ENCODE results near the gene GFPT2. TPM values are rescaled to one million over a fixed set of nuclear protein-coding genes. Genes with fewer than 3 reads are reported as not detected.

The GFPT2 gene
- total RNA-seq, 4 donors from 2014 or later, result 2.5 to 8.4 (median 3.8) TPM

GRCh38 chr5:180297587-180298282 is 55.4 kb downstream of the GFPT2 start:
- WGBS, 2 donors, result 89% methylated on average over 2 of the region's 2 CpGs
- peak in 1 of 2 donors; percentile 45 for DNase-seq (ENCODE audit: low spot score in 2 of 2)
- TF ChIP-seq POLR2A (IDR thresholded peaks at IDR 0.05), result no peak
- intact Hi-C loops (cut with DNase I; ENCODE audit: low total_unique reads), result loop anchor here (10.0 kb wide), 1 partner anchor 167 kb away; no protein-coding TSS in a partner anchor
- no peak overlapping the region for H3K4me3 ChIP-seq (ENCODE audit: low read depth, poor library complexity, severe bottlenecking)

- 45 to 72% methylated on average over 5 to 7 of the region's 7 CpGs for WGBS, 2 donors
- DNase-seq (ENCODE audit: low spot score in 2 of 2), result no peak
- intact Hi-C loops (cut with DNase I; ENCODE audit: low total_unique reads), result loop anchor here (10.0 kb wide), 1 partner anchor 168 kb away; no protein-coding TSS in a partner anchor
- TF ChIP-seq POLR2A (IDR thresholded peaks at IDR 0.05) (no peak), CTCF (IDR thresholded peaks at IDR 0.05) (no peak)
- H3K4me3 ChIP-seq (ENCODE audit: low read depth, poor library complexity, severe bottlenecking), result no peak overlapping the region
Measured at GRCh38 chr5:180296771-180297170, 56.4 kb downstream of the GFPT2 start.

- TF ChIP-seq POLR2A (IDR thresholded peaks at IDR 0.05) (no peak), CTCF (IDR thresholded peaks at IDR 0.05) (no peak)
- intact Hi-C loops (cut with DNase I; ENCODE audit: low total_unique reads), result loop anchor here (10.0 kb wide), 1 partner anchor 170 kb away; no protein-coding TSS in a partner anchor
- 81 to 90% methylated on average over 10 of the region's 10 CpGs for WGBS, 2 donors
- DNase-seq (ENCODE audit: low spot score in 2 of 2), result no peak
- no peak overlapping the region for H3K4me3 ChIP-seq (ENCODE audit: low read depth, poor library complexity, severe bottlenecking)
Measured at GRCh38 chr5:180294913-180295555, 58.1 kb downstream of the GFPT2 start.

- peak in 1 of 2 donors; percentile 45 for DNase-seq (ENCODE audit: low spot score in 2 of 2)
- no peak overlapping the region for H3K4me3 ChIP-seq (ENCODE audit: low read depth, poor library complexity, severe bottlenecking)
- intact Hi-C loops (cut with DNase I; ENCODE audit: low total_unique reads), result loop anchor here (10.0 kb wide), 1 partner anchor 170 kb away; no protein-coding TSS in a partner anchor
- TF ChIP-seq CTCF (IDR thresholded peaks at IDR 0.05), result no peak
- TF ChIP-seq POLR2A (IDR thresholded peaks at IDR 0.05), result no peak
- WGBS, 2 donors, result 81 to 86% methylated on average over 7 of the region's 7 CpGs
Measured at GRCh38 chr5:180294411-180294810, 58.7 kb downstream of the GFPT2 start.

GRCh38 chr5:180291943-180292831 is 60.9 kb downstream of the GFPT2 start, which contains the start of gene MAPK9:
MAPK9 (minus strand) TSS chr5:180292083; CDS start chr5:180280561, 11,522 bp downstream.
- no peak for TF ChIP-seq CTCF (IDR thresholded peaks at IDR 0.05)
- TF ChIP-seq POLR2A (IDR thresholded peaks at IDR 0.05), result no peak
- WGBS, 2 donors, result 0 to 1% methylated on average over 30 to 52 of the region's 122 CpGs
- peak within 1 kb of the TSS; percentile 97 for H3K4me3 ChIP-seq (ENCODE audit: low read depth, poor library complexity, severe bottlenecking)
- DNase-seq (ENCODE audit: low spot score in 2 of 2), result peak; percentile 63 to 95
- intact Hi-C loops (cut with DNase I; ENCODE audit: low total_unique reads), result loop anchor here (10.0 kb wide), 1 partner anchor 173 kb away; no protein-coding TSS in a partner anchor
